HepG2 (cell line): ENCODE data around the gene ELL. TPM values are rescaled to one million over a fixed set of nuclear protein-coding genes. Genes with fewer than 3 reads are reported as not detected.

ENCODE experiments used
- ELK4 ChIP-seq: sonication (generic); formaldehyde crosslinking; IDR thresholded peaks from 2 replicates; pipeline ENCODE4 v1.9.0; 2021; ENCODE audit warnings: missing genetic modification reagents, borderline replicate concordance
- KIAA2018 ChIP-seq: sonication (generic); formaldehyde crosslinking; IDR thresholded peaks from 2 replicates; pipeline ENCODE4 v1.5.0; 2020; ENCODE audit warnings: mild to moderate bottlenecking, missing genetic modification reagents, borderline replicate concordance
- ZBTB43 ChIP-seq: sonication (generic); formaldehyde crosslinking; conservative IDR thresholded peaks from 2 replicates; pipeline ENCODE4 v1.4.0; 2020; ENCODE audit warnings: missing genetic modification reagents
- ZNF616 ChIP-seq: sonication (generic); formaldehyde crosslinking; IDR thresholded peaks from 2 replicates; pipeline ENCODE4 v1.5.0; 2020; ENCODE audit warnings: low read depth, mild to moderate bottlenecking, missing genetic modification reagents
- ZNF639 ChIP-seq: conservative IDR thresholded peaks from 2 replicates; pipeline ENCODE4 v1.6.1; 2018; ENCODE audit warnings: missing genetic modification reagents
- ZNF737 ChIP-seq: sonication (generic); formaldehyde crosslinking; IDR thresholded peaks from 2 replicates; pipeline ENCODE4 v1.5.0; 2020; ENCODE audit warnings: missing genetic modification reagents, mild to moderate bottlenecking, borderline replicate concordance
- ZNF766 ChIP-seq: sonication (generic); formaldehyde crosslinking; IDR thresholded peaks from 2 replicates; pipeline ENCODE4 v1.5.0; 2020; ENCODE audit warnings: missing genetic modification reagents, borderline replicate concordance
- ZNF800 ChIP-seq: sonication (generic); formaldehyde crosslinking; IDR thresholded peaks from 2 replicates; pipeline ENCODE4 v1.4.0; 2020; ENCODE audit warnings: missing genetic modification reagents
- ZNF83 ChIP-seq: sonication (generic); formaldehyde crosslinking; IDR thresholded peaks from 2 replicates; pipeline ENCODE4 v1.4.0; 2020; ENCODE audit warnings: missing genetic modification reagents, mild to moderate bottlenecking, borderline replicate concordance
- polyA plus RNA-seq, 8 experiments: library from polyadenylated mRNA; depleted of rRNA in 3 of 8; stranded (reverse) in 7 of 8; unstranded in 1 of 8; fragments of >200 nt; fragmentation: Illumina TruSeq in 4 of 8; extraction: Trizol in 4 of 8; gene quantifications; 2 replicates each; pipeline versions ENCODE4 v1.2.1 to v1.2.3, GENCODE V29; 2011 to 2016; ENCODE audit warnings: low read depth in 4 of 8, missing spikeins in 1 of 8, mixed read lengths in 1 of 8; ENCODE audit not compliant: insufficient read depth in 1 of 8
- total RNA-seq, 5 experiments: library from RNA; depleted of rRNA; stranded (reverse); fragments of >200 nt; fragmentation: Illumina TruSeq; extraction: Trizol; gene quantifications; 2 replicates each; pipeline ENCODE4 v1.2.3, GENCODE V29; 2016; ENCODE audit warnings: low read depth in 1 of 5

The ELL gene
- total and polyA plus RNA-seq, 2 of the 13 experiments (the other 11 are each of a cell fraction or from before 2014, with no cell fraction given) = 3.7 to 5.4 TPM

- TF ChIP-seq ZBTB43 (CRISPR knock-in tag) (no peak), ZNF766 (CRISPR knock-in tag) (no peak), ZNF83 (CRISPR knock-in tag) (peak; percentile 20; the same call in 1 of the 2 replicates), ELK4 (CRISPR knock-in tag) (no peak), ZNF616 (CRISPR knock-in tag) (no peak), ZNF737 (CRISPR knock-in tag) (no peak), KIAA2018 (CRISPR knock-in tag) (no peak), ZNF800 (CRISPR knock-in tag) (0 out of 2 replicates have a peak, but pooled peaks have one; percentile 37), ZNF639 (CRISPR knock-in tag) (no peak)
These were observed 35.7 kb upstream of the ELL start, which contains the start of gene KXD1 (continued) for GRCh38 chr19:18557411-18558201.
